GM12874 (cell line): ENCODE data around the gene UBASH3B.

Experiments
- TF ChIP-seq, protein P1 (sequence below): IDR thresholded peaks from 2 replicates; pipeline ENCODE4 v1.5.1; 2011; ENCODE audit warnings: low read depth, mild to moderate bottlenecking, control low read depth, low read length, moderate library complexity; ENCODE audit not compliant: insufficient read depth

The UBASH3B gene

DNA sequence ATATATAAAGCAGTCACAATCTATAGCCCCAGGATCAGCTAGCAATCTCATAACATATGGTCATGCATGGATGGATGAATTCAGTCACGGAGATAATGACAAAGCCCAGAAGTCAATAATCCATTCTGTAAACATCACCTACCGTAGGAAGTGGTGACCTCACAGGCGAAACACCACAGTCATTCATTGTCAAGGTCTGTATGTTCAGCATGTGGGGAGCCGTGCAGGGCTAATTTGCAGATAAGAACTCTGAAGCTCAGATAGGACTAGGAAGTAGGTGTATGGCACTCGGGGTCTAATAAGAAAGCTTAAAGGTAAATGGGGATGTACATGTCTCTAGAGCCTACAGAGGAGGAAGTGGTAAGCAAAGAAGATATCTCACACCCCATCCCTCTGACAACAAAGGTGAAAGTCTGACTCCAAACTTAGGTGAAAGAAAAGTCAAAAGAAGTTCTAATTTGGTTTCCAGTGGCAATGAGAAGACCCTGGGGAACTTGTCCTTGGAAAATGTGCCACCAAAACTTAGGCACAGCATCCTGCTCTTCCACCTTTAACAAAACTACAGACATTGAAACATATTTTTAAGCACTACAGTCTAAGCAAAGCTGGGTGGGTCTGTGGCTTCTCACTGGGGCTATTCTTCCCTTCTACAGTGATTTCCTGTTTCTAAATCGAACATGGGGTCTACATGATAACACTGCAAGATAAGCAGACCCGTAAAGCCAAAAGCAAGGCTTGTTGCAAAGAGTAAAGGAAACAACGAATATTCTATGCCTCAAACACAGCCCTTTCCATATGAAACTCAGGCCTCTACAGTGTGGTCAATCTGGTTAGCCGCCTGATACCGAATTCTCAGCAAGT is 188.0 kb downstream of the UBASH3B start:
- TF ChIP-seq, protein P1, sequence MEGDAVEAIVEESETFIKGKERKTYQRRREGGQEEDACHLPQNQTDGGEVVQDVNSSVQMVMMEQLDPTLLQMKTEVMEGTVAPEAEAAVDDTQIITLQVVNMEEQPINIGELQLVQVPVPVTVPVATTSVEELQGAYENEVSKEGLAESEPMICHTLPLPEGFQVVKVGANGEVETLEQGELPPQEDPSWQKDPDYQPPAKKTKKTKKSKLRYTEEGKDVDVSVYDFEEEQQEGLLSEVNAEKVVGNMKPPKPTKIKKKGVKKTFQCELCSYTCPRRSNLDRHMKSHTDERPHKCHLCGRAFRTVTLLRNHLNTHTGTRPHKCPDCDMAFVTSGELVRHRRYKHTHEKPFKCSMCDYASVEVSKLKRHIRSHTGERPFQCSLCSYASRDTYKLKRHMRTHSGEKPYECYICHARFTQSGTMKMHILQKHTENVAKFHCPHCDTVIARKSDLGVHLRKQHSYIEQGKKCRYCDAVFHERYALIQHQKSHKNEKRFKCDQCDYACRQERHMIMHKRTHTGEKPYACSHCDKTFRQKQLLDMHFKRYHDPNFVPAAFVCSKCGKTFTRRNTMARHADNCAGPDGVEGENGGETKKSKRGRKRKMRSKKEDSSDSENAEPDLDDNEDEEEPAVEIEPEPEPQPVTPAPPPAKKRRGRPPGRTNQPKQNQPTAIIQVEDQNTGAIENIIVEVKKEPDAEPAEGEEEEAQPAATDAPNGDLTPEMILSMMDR: no peak

DNA sequence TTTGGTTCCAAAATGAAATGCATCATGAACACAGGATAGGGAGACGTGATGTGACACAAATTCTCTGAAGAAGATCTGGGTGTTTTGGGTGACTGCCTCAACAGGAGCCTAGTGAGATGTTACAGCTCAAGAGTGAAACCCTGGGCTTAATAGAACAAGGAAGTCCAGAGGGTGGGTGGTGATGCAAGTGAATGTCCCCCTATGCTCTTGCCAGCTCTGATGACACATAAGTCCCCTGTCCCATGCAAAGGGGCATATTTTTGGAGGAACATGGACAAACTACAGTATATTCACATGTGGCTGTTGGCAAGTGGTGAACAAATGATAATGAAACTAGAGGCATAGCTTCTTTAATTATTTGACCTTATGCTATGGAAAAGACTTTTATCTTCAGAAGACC is 191.9 kb downstream of the UBASH3B start:
- TF ChIP-seq, protein P1: no peak

DNA sequence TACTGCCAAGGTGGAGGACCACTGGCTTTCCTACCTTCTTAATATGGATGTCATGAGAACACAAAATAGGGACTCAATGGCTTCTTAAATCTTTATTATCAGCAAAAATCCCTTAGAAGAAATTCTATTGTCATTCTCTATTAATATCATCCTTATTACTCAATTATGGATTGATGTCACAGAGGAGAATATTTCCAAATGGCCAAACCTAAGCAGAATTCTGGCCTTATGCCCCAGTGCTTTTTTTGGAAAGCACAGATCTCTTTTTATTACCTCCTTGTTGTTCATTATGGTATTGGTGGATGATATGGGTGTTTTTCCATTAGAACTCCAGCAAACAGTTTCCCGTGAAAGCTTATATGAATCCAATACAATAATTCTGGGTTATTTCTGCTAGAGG is 192.7 kb downstream of the UBASH3B start:
- TF ChIP-seq, protein P1: no peak

DNA sequence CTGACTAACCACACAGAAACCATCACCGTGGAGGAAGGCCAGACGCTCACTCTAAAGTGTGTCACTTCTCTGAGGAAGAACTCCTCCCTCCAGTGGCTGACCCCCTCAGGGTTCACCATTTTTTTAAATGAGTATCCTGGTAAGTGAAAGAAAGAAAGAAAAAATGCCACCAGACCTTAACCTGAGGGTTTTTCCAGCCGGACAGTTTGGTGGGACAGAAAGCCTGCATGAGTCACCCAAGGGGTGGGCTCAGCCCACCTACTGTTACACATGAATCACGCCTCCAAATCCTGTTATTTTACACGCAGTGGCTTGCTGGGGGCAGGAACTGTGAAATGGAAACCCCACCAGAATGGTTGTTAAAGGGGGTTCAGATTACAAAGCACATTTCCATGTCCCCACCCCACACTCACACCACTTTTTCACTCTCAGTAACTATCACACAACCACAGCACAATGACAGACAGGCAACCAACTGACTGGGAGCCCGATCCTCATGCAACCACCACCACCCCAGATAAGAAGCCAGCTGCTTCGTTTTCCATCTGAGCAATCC is 194.6 kb downstream of the UBASH3B start:
- TF ChIP-seq, protein P1: no peak

DNA sequence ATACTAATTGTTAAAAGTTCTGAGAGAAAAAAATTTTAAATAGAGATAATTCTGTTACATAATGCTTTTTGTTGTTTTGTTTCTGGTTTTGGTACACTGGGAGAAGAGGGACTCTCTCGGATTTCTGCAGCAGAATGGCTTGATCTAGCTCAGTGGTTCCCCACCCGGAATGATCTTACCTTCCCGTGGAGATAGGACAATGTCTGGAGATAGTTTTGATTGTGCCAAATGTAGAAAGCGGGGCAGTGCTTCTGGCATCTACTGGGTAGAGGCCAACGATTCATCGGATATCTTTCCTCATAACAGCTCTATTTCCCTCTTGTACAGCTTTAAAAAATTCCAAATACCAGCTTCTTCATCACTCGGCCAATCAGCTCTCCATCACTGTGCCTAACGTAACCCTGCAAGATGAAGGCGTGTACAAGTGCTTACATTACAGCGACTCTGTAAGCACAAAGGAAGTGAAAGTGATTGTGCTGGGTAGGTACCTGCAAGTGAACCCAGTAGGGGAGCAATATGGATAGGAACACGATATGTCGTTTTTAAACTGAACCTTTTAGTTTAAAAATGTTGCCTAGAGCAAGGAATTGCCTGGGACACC is 195.9 kb downstream of the UBASH3B start:
- TF ChIP-seq, protein P1: no peak

DNA sequence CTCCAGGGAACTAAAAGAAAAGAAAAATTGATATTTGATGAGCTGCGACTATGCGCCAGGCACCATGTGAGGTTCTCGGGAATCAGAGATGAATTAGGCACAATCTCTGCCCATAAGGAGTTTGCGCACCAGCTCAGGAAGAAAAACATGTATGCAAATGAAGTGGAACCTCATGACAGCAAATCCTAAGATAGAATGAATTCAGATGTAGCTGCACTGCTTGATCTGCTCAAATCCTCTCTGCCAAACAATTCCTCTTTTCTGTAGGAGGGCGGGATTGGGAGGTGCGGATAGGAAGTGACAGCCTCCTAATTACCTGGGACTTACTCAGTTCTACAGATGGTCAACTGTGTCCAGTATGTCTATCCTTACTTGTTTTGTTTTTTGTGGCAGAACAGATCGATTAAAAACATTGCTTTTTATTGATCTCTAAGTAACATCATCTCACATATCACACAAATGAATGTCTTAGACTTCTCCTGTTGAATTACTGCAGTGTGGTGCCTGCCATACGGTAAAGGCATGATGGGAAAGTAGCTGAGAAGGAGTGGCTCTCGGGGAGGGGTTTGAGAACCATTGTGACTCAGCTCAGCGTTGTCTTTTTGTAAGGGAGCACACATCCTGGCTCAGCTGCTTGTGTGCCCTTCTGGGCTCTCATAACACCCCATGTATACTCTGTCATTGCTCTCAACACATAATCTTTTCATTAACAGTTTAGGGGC is 196.7 kb downstream of the UBASH3B start:
- TF ChIP-seq, protein P1: no peak

DNA sequence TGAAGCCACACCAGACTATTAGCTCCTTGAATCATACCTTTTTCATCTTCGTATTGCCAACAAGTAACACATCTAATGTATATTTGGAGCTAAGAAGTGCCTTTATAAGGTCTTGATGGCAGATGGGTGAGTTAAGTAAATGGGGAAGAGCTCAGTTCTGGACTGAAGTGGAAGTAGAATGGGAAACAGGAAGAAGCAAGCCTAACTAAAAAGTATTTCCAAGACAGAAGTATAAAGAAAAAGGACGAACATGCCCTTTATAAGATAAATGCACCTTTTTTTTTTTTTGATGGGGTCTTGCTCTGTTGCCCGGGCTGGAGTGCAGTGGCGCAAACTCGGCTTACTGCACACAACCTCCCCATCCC is 197.3 kb downstream of the UBASH3B start:
- TF ChIP-seq, protein P1: no peak
